Neuron (in vitro differentiated cells): ENCODE data around the gene UIMC1.

Experiments
- H2AFZ ChIP-seq: one replicate; pipeline ENCODE4 v1.6.1; 2013; ENCODE audit warnings: low read depth, mild to moderate bottlenecking, inconsistent platforms, low read length, moderate library complexity
- H3K27me3 ChIP-seq: one replicate; pipeline ENCODE4 v1.6.1; 2013; ENCODE audit warnings: low read length; ENCODE audit not compliant: insufficient read depth
- H3K36me3 ChIP-seq: one replicate; pipeline ENCODE4 v1.6.1; 2013; ENCODE audit warnings: low read length; ENCODE audit not compliant: insufficient read depth
- H3K4me1 ChIP-seq: one replicate; pipeline ENCODE4 v1.6.1; 2013; ENCODE audit warnings: low read length; ENCODE audit not compliant: insufficient read depth
- H3K4me3 ChIP-seq: 2 replicates; pipeline ENCODE4 v1.5.1; 2013; ENCODE audit warnings: mild to moderate bottlenecking, low read length, moderate library complexity
- H3K9me3 ChIP-seq: one replicate; pipeline ENCODE4 v1.6.1; 2013; ENCODE audit warnings: low read length

Gene UIMC1

DNA sequence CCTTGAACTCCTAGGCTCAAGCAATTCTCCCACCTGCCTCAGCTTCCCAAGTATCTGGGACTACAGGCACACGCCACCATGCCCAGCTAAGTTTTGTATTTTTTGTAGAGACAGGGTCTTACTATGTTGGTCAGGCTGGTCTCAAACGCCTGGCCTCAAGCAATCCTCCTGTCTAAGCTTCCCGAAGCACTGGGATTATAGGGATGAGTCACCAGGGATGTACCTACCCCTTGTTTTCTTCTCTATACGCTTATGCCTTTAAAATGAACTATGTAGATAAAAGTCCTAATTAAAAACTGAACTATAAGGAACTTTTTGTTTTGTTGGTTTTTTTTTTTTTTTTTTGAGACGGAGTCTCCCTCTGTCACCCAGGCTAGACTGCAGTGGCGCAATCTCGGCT lies 25.8 kb downstream of the UIMC1 start:
- H2AFZ ChIP-seq = no peak overlapping the region
- H3K4me3 ChIP-seq = no peak overlapping the region
- H3K36me3 ChIP-seq = peaks cover 30% of the 10 kb centered on the region
- peaks cover 7% of the 10 kb centered on the region for H3K9me3 ChIP-seq
- no peaks in the 10 kb centered on the region for H3K27me3 ChIP-seq
- no peaks in the 10 kb centered on the region for H3K4me1 ChIP-seq

DNA sequence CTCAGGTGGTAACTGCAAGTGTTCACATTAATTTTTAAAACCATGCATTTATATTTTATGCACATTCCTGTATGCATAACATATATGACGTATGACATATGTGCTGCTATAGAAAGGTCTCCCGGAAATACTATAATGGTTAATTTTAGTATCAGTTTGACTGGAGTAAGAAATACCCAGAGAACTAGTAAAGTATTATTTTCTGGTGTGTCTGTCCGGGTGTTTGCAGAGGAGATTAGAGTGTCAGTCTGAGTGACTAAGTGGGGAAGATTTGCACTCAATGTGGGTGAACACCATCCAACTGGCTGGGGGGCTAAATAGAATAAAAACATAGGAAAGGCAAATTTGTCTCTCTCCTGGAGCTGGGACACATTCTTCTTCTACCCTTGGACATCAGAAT lies 26.9 kb downstream of the UIMC1 start:
- no peaks in the 10 kb centered on the region for H3K4me1 ChIP-seq

DNA sequence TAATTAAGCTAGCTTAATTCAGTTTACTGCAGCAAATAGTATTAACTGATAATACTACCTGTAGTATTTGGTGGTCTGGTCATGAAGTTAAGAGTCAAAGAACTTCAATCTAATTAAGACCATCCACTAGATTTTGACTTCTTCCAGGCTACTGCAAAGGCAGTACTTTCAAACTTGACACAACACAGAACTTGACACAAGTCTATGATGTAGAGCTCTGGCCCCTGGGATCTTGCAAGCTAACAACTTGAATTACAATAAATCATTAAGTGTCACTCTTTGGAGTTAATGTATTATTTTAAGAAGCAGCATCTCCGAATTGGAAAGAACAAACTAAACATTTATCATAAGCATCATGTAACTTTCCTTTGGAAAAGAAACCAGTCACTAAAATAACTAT lies 40.9 kb downstream of the UIMC1 start:
- no peak overlapping the region for H3K4me3 ChIP-seq
- no peaks in the 10 kb centered on the region for H3K9me3 ChIP-seq
- H2AFZ ChIP-seq = no peak overlapping the region
- H3K27me3 ChIP-seq = no peaks in the 10 kb centered on the region
- no peaks in the 10 kb centered on the region for H3K4me1 ChIP-seq
- H3K36me3 ChIP-seq = peaks cover 31% of the 10 kb centered on the region

More for the DNA sequence above, 26.9 kb downstream of the UIMC1 start:
- no peaks in the 10 kb centered on the region for H3K27me3 ChIP-seq
- H2AFZ ChIP-seq = no peak overlapping the region
- H3K4me3 ChIP-seq = no peak overlapping the region
- H3K9me3 ChIP-seq = peaks cover 3% of the 10 kb centered on the region
- peaks cover 39% of the 10 kb centered on the region for H3K36me3 ChIP-seq

DNA sequence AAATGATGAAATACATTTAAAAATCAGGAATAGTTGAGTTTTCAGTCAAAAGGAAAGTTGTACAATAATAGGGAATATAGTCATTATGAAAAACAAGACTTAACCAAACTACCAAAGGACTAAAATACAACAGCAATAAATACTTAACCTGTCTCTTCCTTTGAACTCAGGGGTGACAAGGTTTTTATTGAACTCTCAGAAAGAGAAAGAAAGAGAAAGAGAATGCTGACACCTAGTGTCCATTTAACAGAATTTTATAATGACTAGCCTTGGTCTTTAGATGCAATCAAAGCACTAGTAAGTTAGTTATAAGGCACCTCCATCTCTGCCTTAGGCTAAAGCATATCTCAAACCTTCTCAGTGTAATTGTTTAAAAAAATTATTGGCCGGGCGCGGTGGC lies 47.5 kb downstream of the UIMC1 start:
- no peak overlapping the region for H2AFZ ChIP-seq
- H3K36me3 ChIP-seq = peaks cover 19% of the 10 kb centered on the region
- no peaks in the 10 kb centered on the region for H3K4me1 ChIP-seq
- no peaks in the 10 kb centered on the region for H3K9me3 ChIP-seq
- no peaks in the 10 kb centered on the region for H3K27me3 ChIP-seq
- no peak overlapping the region for H3K4me3 ChIP-seq

- no peaks in the 10 kb centered on the region for H3K27me3 ChIP-seq
- H3K36me3 ChIP-seq = peaks cover 28% of the 10 kb centered on the region
- H3K4me1 ChIP-seq = no peaks in the 10 kb centered on the region
Measured at GRCh38 chr5:176956756-176957155, 49.8 kb downstream of the UIMC1 start.

GRCh38 chr5:176955895-176956294 lies 50.7 kb downstream of the UIMC1 start:
- Histone ChIP-seq H3K27me3 (no peaks in the 10 kb centered on the region), H2AFZ (no peak overlapping the region), H3K4me3 (no peak overlapping the region), H3K4me1 (no peaks in the 10 kb centered on the region), H3K36me3 (peaks cover 35% of the 10 kb centered on the region), H3K9me3 (no peaks in the 10 kb centered on the region)

More at GRCh38 chr5:176956756-176957155, 49.8 kb downstream of the UIMC1 start:
- H2AFZ ChIP-seq = no peak overlapping the region
- H3K4me3 ChIP-seq = no peak overlapping the region
- no peaks in the 10 kb centered on the region for H3K9me3 ChIP-seq

GRCh38 chr5:176954050-176954449 lies 52.5 kb downstream of the UIMC1 start:
- H3K9me3 ChIP-seq = no peaks in the 10 kb centered on the region
- H3K27me3 ChIP-seq = no peaks in the 10 kb centered on the region
- H3K36me3 ChIP-seq = peaks cover 48% of the 10 kb centered on the region
- no peak overlapping the region for H2AFZ ChIP-seq
- H3K4me3 ChIP-seq = no peak overlapping the region
- no peaks in the 10 kb centered on the region for H3K4me1 ChIP-seq

DNA sequence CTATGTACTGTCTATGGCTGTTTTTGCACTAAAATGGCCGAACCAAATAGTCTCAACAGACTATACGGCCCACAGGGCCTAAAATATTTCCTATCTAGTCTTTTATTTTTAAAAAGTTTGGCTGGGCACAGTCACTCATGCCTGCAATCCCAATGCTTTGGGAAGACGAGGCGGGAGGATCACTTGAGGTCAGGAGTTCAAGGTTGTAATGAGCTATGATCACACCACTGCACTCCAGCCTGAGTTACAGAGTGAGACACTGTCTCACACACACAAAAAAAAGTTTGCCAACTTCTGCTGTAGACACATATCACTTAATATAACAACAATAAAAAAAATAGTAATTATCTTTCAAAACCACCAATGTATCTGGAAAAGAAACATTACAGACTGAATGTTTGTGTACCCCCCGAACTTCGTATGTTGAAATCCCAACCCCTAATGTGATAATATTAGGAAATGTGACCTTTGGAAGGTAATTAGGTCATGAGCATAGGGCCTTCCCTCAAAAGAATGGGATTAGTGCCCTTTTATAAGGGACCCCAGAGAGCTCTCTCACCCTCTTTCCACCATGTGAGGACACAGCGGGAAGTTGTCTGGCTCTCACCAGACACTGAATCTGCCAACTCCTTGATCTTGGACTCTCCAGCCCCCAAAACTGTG lies 53.9 kb downstream of the UIMC1 start:
- Histone ChIP-seq H3K4me1 (no peaks in the 10 kb centered on the region), H3K36me3 (peaks cover 56% of the 10 kb centered on the region), H3K4me3 (no peak overlapping the region), H2AFZ (no peak overlapping the region), H3K27me3 (no peaks in the 10 kb centered on the region), H3K9me3 (no peaks in the 10 kb centered on the region)

- Histone ChIP-seq H3K36me3 (peaks cover 56% of the 10 kb centered on the region), H3K4me3 (no peak overlapping the region), H3K9me3 (no peaks in the 10 kb centered on the region), H3K27me3 (no peaks in the 10 kb centered on the region), H2AFZ (no peak overlapping the region), H3K4me1 (no peaks in the 10 kb centered on the region)
Measured at GRCh38 chr5:176948458-176948857, 58.1 kb downstream of the UIMC1 start.

DNA sequence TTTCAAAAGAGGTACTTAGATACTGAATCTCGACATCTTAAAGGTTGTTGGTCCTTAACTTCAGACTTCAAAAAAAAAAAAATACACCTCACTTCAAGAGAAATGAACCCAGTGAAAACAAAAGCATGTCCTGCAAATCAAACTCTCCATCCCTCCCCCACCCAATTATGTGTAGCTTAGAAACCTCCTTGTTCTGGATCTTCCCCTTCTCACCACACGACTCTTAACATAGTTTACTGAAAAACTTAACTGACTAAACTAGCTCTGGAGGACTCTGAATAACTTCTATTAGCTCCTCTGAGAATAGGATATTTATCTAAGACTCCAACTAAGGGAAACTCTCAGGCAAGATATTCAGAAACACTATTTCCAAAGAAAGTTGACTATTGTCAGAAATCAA lies 58.7 kb downstream of the UIMC1 start:
- H3K36me3 ChIP-seq = peaks cover 60% of the 10 kb centered on the region
- no peaks in the 10 kb centered on the region for H3K9me3 ChIP-seq
- H2AFZ ChIP-seq = no peak overlapping the region
- H3K27me3 ChIP-seq = no peaks in the 10 kb centered on the region
- H3K4me1 ChIP-seq = no peaks in the 10 kb centered on the region
- no peak overlapping the region for H3K4me3 ChIP-seq

DNA sequence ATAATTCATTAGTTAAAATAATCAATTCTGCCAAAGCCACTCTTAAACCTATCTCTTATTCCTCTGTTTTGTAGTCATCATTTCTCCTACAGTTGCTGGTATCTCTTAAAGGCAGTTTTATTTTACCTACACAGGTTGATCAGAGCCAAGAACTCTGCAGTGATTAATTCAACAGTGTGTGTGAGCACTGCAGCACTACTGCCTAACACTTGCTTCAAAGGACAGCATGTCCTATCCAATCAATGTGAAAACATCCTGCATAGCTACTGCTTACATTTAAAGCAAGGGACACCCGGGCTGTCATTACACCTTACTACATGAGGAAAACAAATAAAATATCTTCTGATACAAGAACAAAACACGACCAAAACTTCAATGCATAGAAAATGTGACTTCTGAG lies 62.3 kb downstream of the UIMC1 start:
- Histone ChIP-seq H3K4me3 (no peak overlapping the region), H3K36me3 (peaks cover 58% of the 10 kb centered on the region), H2AFZ (no peak overlapping the region)

DNA sequence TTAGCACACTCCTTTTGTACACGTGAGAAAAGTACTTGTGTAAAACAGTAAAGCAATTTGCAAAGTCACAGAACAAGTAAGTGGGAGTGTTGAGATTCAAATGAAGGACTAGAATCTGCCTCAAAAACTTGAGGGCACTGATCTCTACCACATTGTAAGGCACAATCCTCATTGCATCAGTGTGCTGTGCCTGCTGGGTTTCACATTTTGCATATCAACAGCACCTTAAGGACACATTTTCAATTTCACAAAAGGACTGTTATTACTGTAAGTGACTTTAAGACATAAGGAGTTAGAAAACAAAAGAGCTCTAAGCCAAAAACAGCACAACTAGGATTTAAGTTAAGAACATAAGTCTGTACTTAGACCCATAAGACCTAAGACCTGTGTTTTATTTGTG lies 62.8 kb downstream of the UIMC1 start:
- H3K4me3 ChIP-seq = no peak overlapping the region
- H3K36me3 ChIP-seq = peaks cover 55% of the 10 kb centered on the region
- no peak overlapping the region for H2AFZ ChIP-seq
- no peaks in the 10 kb centered on the region for H3K9me3 ChIP-seq
- H3K4me1 ChIP-seq = no peaks in the 10 kb centered on the region
- H3K27me3 ChIP-seq = no peaks in the 10 kb centered on the region

More for the DNA sequence above, 62.3 kb downstream of the UIMC1 start:
- Histone ChIP-seq H3K4me1 (no peaks in the 10 kb centered on the region), H3K27me3 (no peaks in the 10 kb centered on the region), H3K9me3 (no peaks in the 10 kb centered on the region)

DNA sequence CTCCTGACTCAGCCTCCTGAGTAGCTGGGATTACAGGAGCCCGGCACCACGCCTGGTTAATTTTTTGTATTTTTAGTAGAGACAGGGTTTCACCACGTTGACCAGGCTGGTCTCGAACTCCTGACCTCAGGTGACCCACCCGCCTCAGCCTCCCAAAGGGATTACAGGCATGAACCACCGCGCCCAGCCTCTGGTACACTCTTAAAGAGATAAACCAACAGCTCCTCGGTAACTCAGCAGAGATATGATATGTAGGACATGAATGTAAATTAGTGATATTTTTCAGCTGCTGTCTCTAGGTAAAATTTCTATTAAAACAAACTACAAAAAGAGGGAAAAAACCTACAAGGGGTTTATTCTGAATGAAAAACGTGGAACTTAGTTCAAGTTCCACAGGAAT lies 64.6 kb downstream of the UIMC1 start:
- no peaks in the 10 kb centered on the region for H3K27me3 ChIP-seq
- no peak overlapping the region for H2AFZ ChIP-seq
- H3K9me3 ChIP-seq = no peaks in the 10 kb centered on the region
- peaks cover 45% of the 10 kb centered on the region for H3K36me3 ChIP-seq
- H3K4me3 ChIP-seq = no peak overlapping the region
- H3K4me1 ChIP-seq = no peaks in the 10 kb centered on the region

- Histone ChIP-seq H3K36me3 (peaks cover 37% of the 10 kb centered on the region), H3K27me3 (no peaks in the 10 kb centered on the region), H3K9me3 (no peaks in the 10 kb centered on the region), H3K4me1 (no peaks in the 10 kb centered on the region), H2AFZ (no peak overlapping the region), H3K4me3 (no peak overlapping the region)
Measured at GRCh38 chr5:176938472-176938871, 68.1 kb downstream of the UIMC1 start.
